Stomach (tissue), 4 donors: ENCODE measurements around the gene PDILT.

Experiments
- EP300 ChIP-seq: sonication (generic); formaldehyde crosslinking; IDR thresholded peaks from one replicate; pipeline ENCODE4 v1.6.1; 2017; ENCODE audit warnings: antibody characterized with exemption
- POLR2A ChIP-seq, 4 donors: fragments of 450-650 bp; IDR thresholded peaks; one replicate each; pipeline ENCODE4 v1.6.1; 2016; ENCODE audit warnings: antibody characterized with exemption in 4 of 4, control low read depth in 2 of 4, mild to moderate bottlenecking in 1 of 4, moderate library complexity in 1 of 4
- TF ChIP-seq, protein P1 (sequence below), 7 experiments: fragments of 450-650 bp in 4 of 7; fragments of 200-600 bp in 3 of 7; sonication (generic) in 3 of 7; IDR thresholded peaks; one replicate each; pipeline ENCODE4 v1.5.1; 2016 to 2019; ENCODE audit warnings: antibody characterized with exemption in 7 of 7, control low read depth in 2 of 7, mild to moderate bottlenecking in 1 of 7

DNA sequence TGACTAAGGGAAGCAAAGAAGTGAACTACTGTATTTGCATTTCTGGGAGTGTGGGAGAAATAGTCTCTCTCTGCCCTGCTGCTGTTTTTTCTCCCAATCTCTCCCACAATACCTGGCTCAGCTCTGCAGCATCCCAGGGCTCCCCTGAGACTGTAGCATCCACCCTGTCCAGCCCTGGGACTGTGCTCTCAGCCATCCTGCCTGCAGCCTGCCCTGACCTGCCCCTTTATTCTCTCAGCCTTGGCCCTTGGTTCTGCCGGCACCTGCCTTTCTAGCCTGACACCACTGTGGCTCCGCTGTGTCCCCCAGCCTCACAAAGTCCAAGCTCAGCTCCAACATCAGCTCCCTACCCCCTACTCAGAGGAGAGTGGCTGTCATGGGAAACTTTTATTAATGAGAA lies 1.9 kb downstream of the PDILT start:
- TF ChIP-seq, protein P1, sequence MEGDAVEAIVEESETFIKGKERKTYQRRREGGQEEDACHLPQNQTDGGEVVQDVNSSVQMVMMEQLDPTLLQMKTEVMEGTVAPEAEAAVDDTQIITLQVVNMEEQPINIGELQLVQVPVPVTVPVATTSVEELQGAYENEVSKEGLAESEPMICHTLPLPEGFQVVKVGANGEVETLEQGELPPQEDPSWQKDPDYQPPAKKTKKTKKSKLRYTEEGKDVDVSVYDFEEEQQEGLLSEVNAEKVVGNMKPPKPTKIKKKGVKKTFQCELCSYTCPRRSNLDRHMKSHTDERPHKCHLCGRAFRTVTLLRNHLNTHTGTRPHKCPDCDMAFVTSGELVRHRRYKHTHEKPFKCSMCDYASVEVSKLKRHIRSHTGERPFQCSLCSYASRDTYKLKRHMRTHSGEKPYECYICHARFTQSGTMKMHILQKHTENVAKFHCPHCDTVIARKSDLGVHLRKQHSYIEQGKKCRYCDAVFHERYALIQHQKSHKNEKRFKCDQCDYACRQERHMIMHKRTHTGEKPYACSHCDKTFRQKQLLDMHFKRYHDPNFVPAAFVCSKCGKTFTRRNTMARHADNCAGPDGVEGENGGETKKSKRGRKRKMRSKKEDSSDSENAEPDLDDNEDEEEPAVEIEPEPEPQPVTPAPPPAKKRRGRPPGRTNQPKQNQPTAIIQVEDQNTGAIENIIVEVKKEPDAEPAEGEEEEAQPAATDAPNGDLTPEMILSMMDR (IDR thresholded peaks at IDR 0.05), result no peak
- TF ChIP-seq EP300 (no peak), POLR2A (IDR thresholded peaks at IDR 0.05) (no peak)
